IMR-90 (cell line): ENCODE data around the gene PERM1. TPM values are rescaled to one million over a fixed set of nuclear protein-coding genes. Genes with fewer than 3 reads are reported as not detected.

ENCODE experiments used
- ATAC-seq: fragments of 200-7000 bp; cut with Tn5 transposase; 2 replicates; pipeline ENCODE4 v1.9.1; 2020; ENCODE audit warnings: low read depth, mild to moderate bottlenecking, moderate library complexity
- BruUV-seq: library from RNA; stranded (reverse); fragments of 400-500 nt; replicated peaks from 2 replicates; lab custom pipeline; 2021; lab: Mats Ljungman, UMichigan
- CTCF ChIA-PET: fragments of 300-600 bp; formaldehyde crosslinking; extraction: SDS; loops from one replicate; lab custom pipeline; 2021; ENCODE audit warnings: antibody characterized with exemption; lab: Yijun Ruan, JAX
- POLR2A ChIA-PET: fragments of 300-600 bp; sonication (Branson Sonifier 250); formaldehyde crosslinking; loops from one replicate; lab custom pipeline; 2022; ENCODE audit warnings: antibody characterized with exemption; ENCODE audit not compliant: unreplicated experiment; lab: Charles Lee
- DNase-seq: peaks from one replicate; pipeline ENCODE4 v3.0.0; 2013
- H2AFZ ChIP-seq: replicated peaks from 2 replicates; pipeline ENCODE3; 2013; ENCODE audit warnings: low read length, mild to moderate bottlenecking; ENCODE audit not compliant: poor library complexity
- H2AK5ac ChIP-seq: 2 replicates; pipeline ENCODE4 v1.6.1; 2013; ENCODE audit warnings: low read depth, low read length, inconsistent platforms
- H2AK9ac ChIP-seq: replicated peaks from 2 replicates; pipeline ENCODE3; 2013; ENCODE audit warnings: mild to moderate bottlenecking, low read depth, low read length, moderate library complexity; ENCODE audit not compliant: poor library complexity
- H2BK120ac ChIP-seq: 2 replicates; pipeline ENCODE4 v1.6.1; 2013; ENCODE audit warnings: low read depth, low read length, inconsistent platforms
- H2BK15ac ChIP-seq: 3 replicates; pipeline ENCODE4 v1.6.1; 2013; ENCODE audit warnings: low read depth, low read length, inconsistent platforms
- H2BK20ac ChIP-seq: 2 replicates; pipeline ENCODE4 v1.6.1; 2013; ENCODE audit warnings: low read depth, mild to moderate bottlenecking, inconsistent platforms, low read length, moderate library complexity
- H2BK5ac ChIP-seq: 2 replicates; pipeline ENCODE4 v1.6.1; 2013; ENCODE audit warnings: mild to moderate bottlenecking, low read depth, low read length, inconsistent platforms; ENCODE audit not compliant: poor library complexity, severe bottlenecking
- H3K14ac ChIP-seq: replicated peaks from 2 replicates; pipeline ENCODE4 v1.6.1; 2013; ENCODE audit warnings: low read depth, low read length, inconsistent platforms
- H3K18ac ChIP-seq: 2 replicates; pipeline ENCODE4 v1.6.1; 2013; ENCODE audit warnings: low read depth, low read length, control low read depth
- H3K23ac ChIP-seq: 2 replicates; pipeline ENCODE4 v1.6.1; 2013; ENCODE audit warnings: low read depth, low read length, inconsistent platforms
- H3K27ac ChIP-seq: 2 replicates; pipeline ENCODE4 v1.5.1; 2013; ENCODE audit warnings: mild to moderate bottlenecking, control low read depth, low read length; ENCODE audit not compliant: insufficient read depth
- H3K27me3 ChIP-seq: 2 replicates; pipeline ENCODE4 v1.6.1; 2013; ENCODE audit warnings: low read length; ENCODE audit not compliant: control insufficient read depth, insufficient read depth
- H3K36me3 ChIP-seq: 2 replicates; pipeline ENCODE4 v1.6.1; 2013; ENCODE audit warnings: low read length, mixed read lengths; ENCODE audit not compliant: control insufficient read depth, insufficient read depth
- H3K4ac ChIP-seq: 2 replicates; pipeline ENCODE4 v1.6.1; 2013; ENCODE audit warnings: low read depth, low read length, inconsistent platforms
- H3K4me1 ChIP-seq: 2 replicates; pipeline ENCODE4 v1.6.1; 2013; ENCODE audit warnings: low read length, mixed read lengths; ENCODE audit not compliant: control insufficient read depth, insufficient read depth
- H3K4me2 ChIP-seq: 2 replicates; pipeline ENCODE4 v1.6.1; 2013; ENCODE audit warnings: low read depth, mild to moderate bottlenecking, control low read depth, low read length, moderate library complexity
- H3K4me3 ChIP-seq: 2 replicates; pipeline ENCODE4 v1.5.1; 2013; ENCODE audit warnings: low read depth, mild to moderate bottlenecking, control low read depth, low read length, moderate library complexity; ENCODE audit not compliant: insufficient read depth
- H3K56ac ChIP-seq: 2 replicates; pipeline ENCODE4 v1.6.1; 2013; ENCODE audit warnings: low read length, inconsistent platforms; ENCODE audit not compliant: insufficient read depth; ENCODE audit errors: extremely low read depth
- H3K79me1 ChIP-seq, 2 experiments: 2 replicates each; pipeline ENCODE4 v1.6.1; 2013; ENCODE audit warnings: low read length in 2 of 2, inconsistent platforms in 1 of 2, low read depth in 1 of 2
- H3K9ac ChIP-seq: 2 replicates; pipeline ENCODE4 v1.6.1; 2013; ENCODE audit warnings: low read depth, low read length, control low read depth
- H3K9me1 ChIP-seq: 2 replicates; pipeline ENCODE4 v1.6.1; 2013; ENCODE audit warnings: low read length, inconsistent platforms; ENCODE audit not compliant: insufficient read depth
- H3K9me3 ChIP-seq: 2 replicates; pipeline ENCODE4 v1.6.1; 2013; ENCODE audit warnings: low read length; ENCODE audit not compliant: control insufficient read depth, insufficient read depth
- H4K20me1 ChIP-seq: 2 replicates; pipeline ENCODE4 v1.6.1; 2013; ENCODE audit warnings: low read length, inconsistent platforms; ENCODE audit not compliant: insufficient read depth
- H4K5ac ChIP-seq: 2 replicates; pipeline ENCODE4 v1.6.1; 2013; ENCODE audit warnings: mild to moderate bottlenecking, low read depth, low read length, control low read depth
- H4K8ac ChIP-seq, 2 experiments: 2 replicates each; pipeline ENCODE4 v1.6.1; 2013; ENCODE audit warnings: low read depth in 2 of 2, low read length in 2 of 2, control low read depth in 1 of 2, inconsistent platforms in 1 of 2
- H4K91ac ChIP-seq: 2 replicates; pipeline ENCODE4 v1.6.1; 2013; ENCODE audit warnings: low read depth, low read length, inconsistent platforms; ENCODE audit not compliant: insufficient read depth
- CEBPB ChIP-seq: IDR thresholded peaks from 2 replicates; pipeline ENCODE4 v1.6.1; 2012; ENCODE audit warnings: low read depth, low read length, improper control_type of control experiment
- CHD1 ChIP-seq: IDR thresholded peaks from 2 replicates; pipeline ENCODE4 v1.6.1; 2012; ENCODE audit warnings: low read depth, low read length, improper control_type of control experiment
- CTCF ChIP-seq: conservative IDR thresholded peaks from 2 replicates; pipeline ENCODE4 v1.5.1; 2012; ENCODE audit warnings: mild to moderate bottlenecking, low read depth, low read length, improper control_type of control experiment
- ELK1 ChIP-seq: fragments of 150-350 bp; IDR thresholded peaks from 2 replicates; pipeline ENCODE4 v1.6.1; 2016; ENCODE audit warnings: low read depth, mild to moderate bottlenecking, low read length, moderate library complexity, borderline replicate concordance
- FOS ChIP-seq: fragments of 150-350 bp; IDR thresholded peaks from 2 replicates; pipeline ENCODE4 v1.6.1; 2016; ENCODE audit warnings: low read depth, low read length
- MAFK ChIP-seq: IDR thresholded peaks from 2 replicates; pipeline ENCODE4 v1.6.1; 2012; ENCODE audit warnings: low read depth, low read length, improper control_type of control experiment
- MAZ ChIP-seq: IDR thresholded peaks from 2 replicates; pipeline ENCODE4 v1.6.1; 2012; ENCODE audit warnings: low read depth, mild to moderate bottlenecking, low read length, improper control_type of control experiment, moderate library complexity, borderline replicate concordance
- NFE2L2 ChIP-seq: fragments of 150-350 bp; IDR thresholded peaks from 2 replicates; pipeline ENCODE4 v1.6.1; 2016; ENCODE audit warnings: low read depth, mild to moderate bottlenecking, low read length
- POLR2A ChIP-seq: IDR thresholded peaks from 2 replicates; pipeline ENCODE4 v1.6.1; 2012; ENCODE audit warnings: mild to moderate bottlenecking, low read depth, low read length
- RAD21 ChIP-seq: IDR thresholded peaks from 2 replicates; pipeline ENCODE4 v1.6.1; 2012; ENCODE audit warnings: low read length, improper control_type of control experiment
- RCOR1 ChIP-seq: IDR thresholded peaks from 2 replicates; pipeline ENCODE4 v1.6.1; 2012; ENCODE audit warnings: mild to moderate bottlenecking, low read length, improper control_type of control experiment; ENCODE audit not compliant: insufficient replicate concordance
- RFX5 ChIP-seq: IDR thresholded peaks from 2 replicates; pipeline ENCODE4 v1.8.0; 2012; ENCODE audit warnings: low read depth, mild to moderate bottlenecking, low read length, moderate library complexity
- SMC3 ChIP-seq: fragments of 150-350 bp; IDR thresholded peaks from 2 replicates; pipeline ENCODE4 v1.6.1; 2016; ENCODE audit warnings: low read depth, mild to moderate bottlenecking, antibody characterized with exemption, low read length, moderate library complexity
- USF2 ChIP-seq: fragments of 150-350 bp; IDR thresholded peaks from 2 replicates; pipeline ENCODE4 v1.6.1; 2017; ENCODE audit warnings: mild to moderate bottlenecking, antibody characterized with exemption, low read length, low read depth
- WGBS, 2 experiments: methylation state at CpG; one replicate each; pipeline versions ENCODE4 v1.1.5 to v1.1.7; 2013; ENCODE audit warnings: missing lambda C conversion rate in 2 of 2; ENCODE audit not compliant: insufficient read length in 1 of 2; ENCODE audit errors: extremely low coverage in 2 of 2; 5-methylcytosine and 5-hydroxymethylcytosine counted together
- dilution Hi-C: fragments of 300-500 bp; cut with HindIII; formaldehyde crosslinking; loops from one replicate; pipeline ENCODE4 v1.14.3; 2018; ENCODE audit warnings: low sequenced_read_pairs; ENCODE audit not compliant: unreplicated experiment
- in situ Hi-C: fragments of 300-500 bp; cut with MboI; formaldehyde crosslinking; loops from 3 replicates; pipeline ENCODE4 v1.14.3; 2019; ENCODE audit warnings: low sequenced_read_pairs, inconsistent platforms, mixed read lengths
- intact Hi-C: fragments of 100-400 bp; cut with micrococcal nuclease; formaldehyde crosslinking; loops from 2 replicates; pipeline ENCODE4 v1.10.0; 2022
- polyA plus RNA-seq, 3 experiments: library from polyadenylated mRNA; depleted of rRNA; stranded (reverse); fragments of >200 nt; gene quantifications; 2 replicates each; pipeline ENCODE4 v1.2.3, GENCODE V29; 2012; ENCODE audit warnings: low replicate concordance in 1 of 3
- total RNA-seq: library from RNA; depleted of rRNA; stranded (reverse); fragments of >200 nt; gene quantifications from 2 replicates; pipeline ENCODE4 v1.2.3, GENCODE V29; 2012

The PERM1 gene
- total and polyA plus RNA-seq, 2 of the 4 experiments (the other 2 are of a cell fraction), result not detected

- Histone ChIP-seq H3K27ac (peak overlapping the region; percentile 53; the same call in 1 of the 2 replicates), H2BK20ac (no peak overlapping the region), H3K56ac (0 out of 2 replicates have a peak overlapping the region, but pooled peaks have one; percentile 46), H3K18ac (no peak overlapping the region), H3K36me3 (peaks cover 17% of the 10 kb centered on the region), H4K5ac (no peak overlapping the region), H2AFZ (peak overlapping the region; percentile 83), H3K4me2 (peak overlapping the region; percentile 82), H3K9me3 (no peaks in the 10 kb centered on the region), H2AK9ac (peak overlapping the region; percentile 98), H3K4me1 (peaks cover 20% of the 10 kb centered on the region), H3K4ac (peak overlapping the region; percentile 72), H3K27me3 (no peaks in the 10 kb centered on the region), H4K20me1 (peaks cover 31% of the 10 kb centered on the region), H3K14ac (0 out of 2 replicates have a peak overlapping the region, but pooled peaks have one; percentile 76), H4K91ac (no peak overlapping the region), H3K79me1 (peaks cover 16 to 41% of the 10 kb centered on the region in 2 experiments; a peak in 3 of 4 replicates), H2AK5ac (peak overlapping the region; percentile 91), H2BK120ac (no peak overlapping the region), H3K4me3 (peak overlapping the region; percentile 86), H3K9ac (peak overlapping the region; percentile 45; the same call in 1 of the 2 replicates), H2BK5ac (peak overlapping the region; percentile 53), H2BK15ac (no peak overlapping the region), H4K8ac (peak overlapping the region in 1 of 2 experiments; percentile 46; a peak in 1 of 4 replicates), H3K9me1 (peaks cover 2% of the 10 kb centered on the region; the same call in 1 of the 2 replicates), H3K23ac (no peak overlapping the region)
- dilution Hi-C loops (no loop called here), in situ Hi-C loops (no loop called here), intact Hi-C loops (no loop called here)
- no TSS peak for BruUV-seq
- ChIA-PET POLR2A (interaction anchor here (0.6 kb wide), 2 partner anchors 44 to 243 kb away, joined by 3 to 4 read pairs; no protein-coding TSS in a partner anchor), CTCF (no interaction called here)
- no peak for DNase-seq
- ATAC-seq, result peak; percentile 4
- TF ChIP-seq MAZ, result no peak
- TF ChIP-seq RAD21, result no peak
- no peak for TF ChIP-seq FOS
- TF ChIP-seq CEBPB, result no peak
- no peak for TF ChIP-seq ELK1
- no peak for TF ChIP-seq POLR2A
- no peak for TF ChIP-seq USF2
- no peak for TF ChIP-seq CTCF
- TF ChIP-seq RFX5, result no peak
- no peak for TF ChIP-seq MAFK
- no peak for TF ChIP-seq NFE2L2
- TF ChIP-seq CHD1, result no peak
- no peak for TF ChIP-seq RCOR1
- no peak for TF ChIP-seq SMC3
- WGBS, 2 experiments, result 0% methylated on average over 13 of the region's 59 CpGs; no CpG with 5 or more reads in 1 of the 2 experiments
Measured at GRCh38 chr1:1020415-1021009, 38.6 kb upstream of the PERM1 start.
